ENCODE measurements around the gene PDE6A. TPM values are rescaled to one million over a fixed set of nuclear protein-coding genes. Genes with fewer than 3 reads are reported as not detected.
A peak's percentile ranks its signal among the peaks of the same experiment; 100 is the strongest.
"Not testable (repeated sequence)": the region's sequence is repeated elsewhere in the genome, so short reads cannot be mapped to it uniquely, and the experiment has no call there.

The PDE6A gene
- total RNA-seq, 1 experiment from 2014 or later = 2.6 TPM

DNA sequence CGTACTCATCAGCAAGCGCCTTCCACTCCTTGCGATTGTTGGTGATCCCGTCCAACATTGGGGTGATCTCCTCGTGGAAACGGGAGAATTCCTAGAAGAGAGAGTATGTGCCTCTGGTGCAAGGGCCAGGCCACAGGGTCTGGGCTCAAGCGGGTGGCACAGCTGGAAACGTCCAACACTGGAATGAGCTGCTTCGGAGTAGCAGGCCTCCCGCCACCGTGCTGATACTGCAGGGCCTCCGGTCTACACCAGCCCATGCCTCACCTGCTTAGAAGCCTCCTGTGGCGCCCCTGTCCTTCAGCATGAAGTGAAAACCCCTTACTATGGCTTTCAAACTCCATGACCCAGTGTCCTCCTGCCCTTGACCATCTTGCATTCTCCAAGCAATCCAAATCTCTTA lies 81.4 kb downstream of the PDE6A start:
- Histone ChIP-seq H3K4me1 (no peaks in the 10 kb centered on the region), H3K27me3 (replicated peaks; ENCODE audit: control insufficient read depth, insufficient read depth, low read length) (no peaks in the 10 kb centered on the region), H3K4me3 (ENCODE audit: low read depth, low read length) (no peak overlapping the region), H3K36me3 (ENCODE audit: control insufficient read depth, insufficient read depth, low read length) (no peaks in the 10 kb centered on the region), H3K9me3 (no peaks in the 10 kb centered on the region)
- no peaks in the 10 kb centered on the region for H3K9me3 Mint-ChIP-seq (ENCODE audit: unreplicated experiment)
- BruUV-seq (replicated peaks) = no TSS peak
- H3K4me3 Mint-ChIP-seq (ENCODE audit: unreplicated experiment) = no peak overlapping the region
- H3K27ac Mint-ChIP-seq (ENCODE audit: unreplicated experiment) = no peak overlapping the region
- no peaks in the 10 kb centered on the region for H3K4me1 Mint-ChIP-seq (ENCODE audit: low read depth, unreplicated experiment)
- no peaks in the 10 kb centered on the region for H3K27me3 Mint-ChIP-seq (ENCODE audit: insufficient read depth, unreplicated experiment)
- POLR2A ChIA-PET = no interaction called here
- TF ChIP-seq, protein P1, sequence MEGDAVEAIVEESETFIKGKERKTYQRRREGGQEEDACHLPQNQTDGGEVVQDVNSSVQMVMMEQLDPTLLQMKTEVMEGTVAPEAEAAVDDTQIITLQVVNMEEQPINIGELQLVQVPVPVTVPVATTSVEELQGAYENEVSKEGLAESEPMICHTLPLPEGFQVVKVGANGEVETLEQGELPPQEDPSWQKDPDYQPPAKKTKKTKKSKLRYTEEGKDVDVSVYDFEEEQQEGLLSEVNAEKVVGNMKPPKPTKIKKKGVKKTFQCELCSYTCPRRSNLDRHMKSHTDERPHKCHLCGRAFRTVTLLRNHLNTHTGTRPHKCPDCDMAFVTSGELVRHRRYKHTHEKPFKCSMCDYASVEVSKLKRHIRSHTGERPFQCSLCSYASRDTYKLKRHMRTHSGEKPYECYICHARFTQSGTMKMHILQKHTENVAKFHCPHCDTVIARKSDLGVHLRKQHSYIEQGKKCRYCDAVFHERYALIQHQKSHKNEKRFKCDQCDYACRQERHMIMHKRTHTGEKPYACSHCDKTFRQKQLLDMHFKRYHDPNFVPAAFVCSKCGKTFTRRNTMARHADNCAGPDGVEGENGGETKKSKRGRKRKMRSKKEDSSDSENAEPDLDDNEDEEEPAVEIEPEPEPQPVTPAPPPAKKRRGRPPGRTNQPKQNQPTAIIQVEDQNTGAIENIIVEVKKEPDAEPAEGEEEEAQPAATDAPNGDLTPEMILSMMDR (IDR thresholded peaks at IDR 0.05; ENCODE audit: insufficient read depth in 1 of 2, low read depth in 1 of 2, low read length in 1 of 2, severe bottlenecking in 1 of 2, unreplicated experiment in 1 of 2) = no peak
- intact Hi-C loops (cut with micrococcal nuclease; ENCODE audit: unreplicated experiment) = no loop called here
- CTCF ChIA-PET = no interaction called here
- no peak for DNase-seq
- H3K36me3 Mint-ChIP-seq (ENCODE audit: insufficient read depth, unreplicated experiment) = no peaks in the 10 kb centered on the region

DNA sequence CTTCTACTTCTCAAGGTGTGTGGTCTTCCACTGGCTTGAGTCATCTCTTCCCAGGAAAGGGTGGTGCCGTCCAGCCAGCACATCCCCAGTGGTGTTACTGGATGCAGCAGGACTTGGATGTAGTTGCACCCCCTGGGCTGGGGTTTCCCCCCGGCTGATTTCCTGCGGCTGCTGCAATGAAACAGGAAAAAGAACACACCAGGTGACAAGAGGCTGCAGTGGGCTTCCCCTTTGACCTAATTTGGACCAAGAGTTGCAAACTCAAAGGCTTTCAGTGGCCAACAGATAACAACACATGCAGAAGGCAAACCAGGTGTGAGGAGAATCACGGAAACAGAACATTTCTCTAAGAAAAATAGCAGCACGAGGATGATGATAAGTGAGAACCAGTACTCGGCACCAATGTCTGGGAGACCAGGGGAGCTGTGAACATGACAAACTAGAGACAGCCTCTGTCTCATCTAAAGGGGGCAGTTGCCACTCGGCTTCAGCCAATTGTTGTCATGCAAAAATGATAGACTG lies 83.7 kb downstream of the PDE6A start:
- Histone ChIP-seq H3K36me3 (ENCODE audit: control insufficient read depth, insufficient read depth, low read length) (no peaks in the 10 kb centered on the region), H3K27me3 (replicated peaks; ENCODE audit: control insufficient read depth, insufficient read depth, low read length) (no peaks in the 10 kb centered on the region), H3K4me1 (no peaks in the 10 kb centered on the region), H3K9me3 (no peaks in the 10 kb centered on the region), H3K4me3 (ENCODE audit: low read depth, low read length) (no peak overlapping the region)
- Mint-ChIP-seq H3K4me3 (ENCODE audit: unreplicated experiment) (no peak overlapping the region), H3K4me1 (ENCODE audit: low read depth, unreplicated experiment) (no peaks in the 10 kb centered on the region), H3K27me3 (ENCODE audit: insufficient read depth, unreplicated experiment) (no peaks in the 10 kb centered on the region), H3K27ac (ENCODE audit: unreplicated experiment) (no peak overlapping the region), H3K9me3 (ENCODE audit: unreplicated experiment) (no peaks in the 10 kb centered on the region), H3K36me3 (ENCODE audit: insufficient read depth, unreplicated experiment) (no peaks in the 10 kb centered on the region)
- POLR2A ChIA-PET = no interaction called here
- CTCF ChIA-PET = interaction anchor here (1.5 to 1.6 kb wide), 2 partner anchors 8 to 100 kb away, joined by 5 to 6 read pairs; partner anchors contain the start of gene SLC26A2
- intact Hi-C loops (cut with micrococcal nuclease; ENCODE audit: unreplicated experiment) = no loop called here
- TF ChIP-seq, protein P1 (IDR thresholded peaks at IDR 0.05; ENCODE audit: insufficient read depth in 1 of 2, low read depth in 1 of 2, low read length in 1 of 2, severe bottlenecking in 1 of 2, unreplicated experiment in 1 of 2) = no peak
- no TSS peak for BruUV-seq (replicated peaks)
- peak in 1 of 2 experiments; percentile 18 for DNase-seq

DNA sequence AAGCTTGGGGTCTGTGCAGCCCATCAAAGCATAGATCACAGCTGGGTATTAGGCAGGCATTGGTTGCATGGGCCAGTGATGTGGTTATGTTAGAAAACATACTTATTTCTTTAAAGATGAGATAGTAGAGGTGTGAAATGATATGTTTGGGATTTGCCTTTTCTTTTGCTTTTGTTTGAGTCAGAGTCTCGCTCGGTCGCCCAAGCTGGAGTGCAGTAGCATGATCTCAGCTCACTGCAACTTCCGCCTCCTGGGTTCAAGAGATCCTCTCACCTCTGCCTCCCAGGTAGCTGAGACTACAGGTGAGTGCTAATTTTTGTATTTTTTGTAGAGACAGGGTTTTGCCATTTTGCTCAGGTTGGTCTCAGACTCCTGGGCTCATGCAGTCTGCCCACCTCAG lies 84.8 kb downstream of the PDE6A start:
- intact Hi-C loops (cut with micrococcal nuclease; ENCODE audit: unreplicated experiment) = no loop called here
- POLR2A ChIA-PET = interaction anchor here (0.6 to 0.7 kb wide), 2 partner anchors 101 to 184 kb away, joined by 3 read pairs; no protein-coding TSS in a partner anchor
- TF ChIP-seq, protein P1 (IDR thresholded peaks at IDR 0.05; ENCODE audit: insufficient read depth in 1 of 2, low read depth in 1 of 2, low read length in 1 of 2, severe bottlenecking in 1 of 2, unreplicated experiment in 1 of 2) = no peak

DNA sequence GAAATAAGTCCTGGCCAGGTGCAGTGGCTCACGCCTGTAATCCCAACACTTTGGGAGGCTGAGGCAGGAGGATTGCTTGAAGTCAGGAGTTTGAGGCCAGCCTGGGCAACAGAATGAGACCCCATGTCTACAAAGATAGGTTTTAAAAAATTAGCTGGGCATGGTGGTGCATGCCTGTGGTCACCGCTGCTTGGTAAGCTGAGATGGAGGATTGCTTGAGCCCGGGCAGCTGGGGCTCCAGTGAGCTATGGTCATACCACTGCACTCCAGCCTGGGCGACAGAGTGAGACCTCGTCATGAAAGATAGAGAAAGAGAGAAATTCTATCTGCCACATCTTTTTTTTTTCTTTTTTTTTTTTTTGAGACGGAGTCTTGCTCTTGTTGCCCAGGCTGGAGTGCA lies 86.1 kb downstream of the PDE6A start:
- POLR2A ChIA-PET; CTCF ChIA-PET; H3K36me3 Mint-ChIP-seq (ENCODE audit: insufficient read depth, unreplicated experiment); intact Hi-C loops (cut with micrococcal nuclease; ENCODE audit: unreplicated experiment); H3K36me3 ChIP-seq (ENCODE audit: control insufficient read depth, insufficient read depth, low read length); H3K27me3 ChIP-seq (replicated peaks; ENCODE audit: control insufficient read depth, insufficient read depth, low read length); H3K27me3 Mint-ChIP-seq (ENCODE audit: insufficient read depth, unreplicated experiment); H3K9me3 Mint-ChIP-seq (ENCODE audit: unreplicated experiment); H3K4me3 ChIP-seq (ENCODE audit: low read depth, low read length); H3K9me3 ChIP-seq; H3K4me1 ChIP-seq; H3K27ac Mint-ChIP-seq (ENCODE audit: unreplicated experiment); H3K4me3 Mint-ChIP-seq (ENCODE audit: unreplicated experiment); H3K4me1 Mint-ChIP-seq (ENCODE audit: low read depth, unreplicated experiment); BruUV-seq (replicated peaks): not testable (repeated sequence)
- DNase-seq = peak in 1 of 2 experiments; percentile 4

More for the DNA sequence above, 84.8 kb downstream of the PDE6A start:
- Histone ChIP-seq H3K27me3 (replicated peaks; ENCODE audit: control insufficient read depth, insufficient read depth, low read length) (no peaks in the 10 kb centered on the region), H3K4me1 (no peaks in the 10 kb centered on the region), H3K9me3 (no peaks in the 10 kb centered on the region), H3K4me3 (ENCODE audit: low read depth, low read length) (no peak overlapping the region), H3K36me3 (ENCODE audit: control insufficient read depth, insufficient read depth, low read length) (no peaks in the 10 kb centered on the region)
- Mint-ChIP-seq H3K4me3 (ENCODE audit: unreplicated experiment) (no peak overlapping the region), H3K27me3 (ENCODE audit: insufficient read depth, unreplicated experiment) (no peaks in the 10 kb centered on the region), H3K27ac (ENCODE audit: unreplicated experiment) (no peak overlapping the region), H3K36me3 (ENCODE audit: insufficient read depth, unreplicated experiment) (no peaks in the 10 kb centered on the region), H3K9me3 (ENCODE audit: unreplicated experiment) (no peaks in the 10 kb centered on the region), H3K4me1 (ENCODE audit: low read depth, unreplicated experiment) (no peaks in the 10 kb centered on the region)
- peak in 1 of 2 experiments; percentile 3 for DNase-seq
- BruUV-seq (replicated peaks) = no TSS peak
- CTCF ChIA-PET = interaction anchor here (1.5 kb wide), 1 partner anchor 101 kb away, joined by 5 read pairs; the partner anchor contains the start of gene SLC26A2
